GM12878 (cell line): ENCODE results near the gene DLG4. TPM values are rescaled to one million over a fixed set of nuclear protein-coding genes. Genes with fewer than 3 reads are reported as not detected.

Experiments used
- CTCF ChIP-seq, 3 experiments: IDR thresholded peaks in 2 of 3; conservative IDR thresholded peaks in 1 of 3; 2 replicates each; pipeline ENCODE4 v1.5.1; 2011; ENCODE audit warnings: low read depth in 3 of 3, low read length in 3 of 3, mild to moderate bottlenecking in 3 of 3, control low read depth in 2 of 3, moderate library complexity in 2 of 3, inconsistent platforms in 1 of 3, mixed read lengths in 1 of 3; ENCODE audit not compliant: control insufficient read depth in 2 of 3, insufficient read depth in 1 of 3; ENCODE audit errors: extremely low read depth in 1 of 3
- ETV6 ChIP-seq, 2 experiments: fragments of 450-650 bp in 1 of 2; IDR thresholded peaks in 1 of 2; conservative IDR thresholded peaks in 1 of 2; 2 replicates each; pipeline ENCODE4 v1.6.1; 2014; ENCODE audit warnings: antibody characterized with exemption in 1 of 2, borderline replicate concordance in 1 of 2, low read depth in 1 of 2, mild to moderate bottlenecking in 1 of 2, moderate library complexity in 1 of 2
- FOXM1 ChIP-seq: IDR thresholded peaks from 2 replicates; pipeline ENCODE4 v1.6.1; 2012; ENCODE audit warnings: low read depth, mild to moderate bottlenecking, inconsistent platforms, low read length, moderate library complexity
- IRF3 ChIP-seq: fragments of 450-650 bp; IDR thresholded peaks from 2 replicates; pipeline ENCODE4 v1.6.1; 2014; ENCODE audit warnings: mild to moderate bottlenecking
- IRF4 ChIP-seq: IDR thresholded peaks from 2 replicates; pipeline ENCODE4 v1.6.1; 2011; ENCODE audit warnings: low read depth, low read length
- KAT2A ChIP-seq: conservative IDR thresholded peaks from 2 replicates; pipeline ENCODE4 v1.6.1; 2011; ENCODE audit warnings: low read depth, low read length; ENCODE audit not compliant: control insufficient read depth
- KDM1A ChIP-seq: fragments of 200-600 bp; sonication (generic); IDR thresholded peaks from 2 replicates; pipeline ENCODE4 v1.6.1; 2016; ENCODE audit warnings: borderline replicate concordance
- LARP7 ChIP-seq: fragments of 450-650 bp; IDR thresholded peaks from 2 replicates; pipeline ENCODE4 v1.6.1; 2017; ENCODE audit warnings: mild to moderate bottlenecking
- MTA2 ChIP-seq: fragments of 450-650 bp; IDR thresholded peaks from 2 replicates; pipeline ENCODE4 v1.6.1; 2016; ENCODE audit warnings: low read depth, mild to moderate bottlenecking, moderate library complexity
- MYC ChIP-seq: IDR thresholded peaks from 2 replicates; pipeline ENCODE4 v1.6.1; 2011; ENCODE audit warnings: mild to moderate bottlenecking, low read length, moderate library complexity, inconsistent platforms; ENCODE audit not compliant: insufficient read depth, insufficient replicate concordance, insufficient read length, severe bottlenecking
- NBN ChIP-seq: fragments of 450-650 bp; IDR thresholded peaks from 2 replicates; pipeline ENCODE4 v1.6.1; 2016
- NFIC ChIP-seq: IDR thresholded peaks from 2 replicates; pipeline ENCODE4 v1.6.1; 2012; ENCODE audit warnings: low read depth, mild to moderate bottlenecking, inconsistent platforms, low read length, moderate library complexity
- NFYA ChIP-seq: IDR thresholded peaks from 2 replicates; pipeline ENCODE4 v1.6.1; 2011; ENCODE audit warnings: low read depth, mild to moderate bottlenecking, low read length, improper control_type of control experiment, borderline replicate concordance
- NFYB ChIP-seq: IDR thresholded peaks from 2 replicates; pipeline ENCODE4 v1.6.1; 2011; ENCODE audit warnings: low read depth, mild to moderate bottlenecking, low read length, improper control_type of control experiment, moderate library complexity; ENCODE audit not compliant: insufficient read depth
- NR2C1 ChIP-seq: fragments of 450-650 bp; IDR thresholded peaks from 2 replicates; pipeline ENCODE4 v1.6.1; 2017; ENCODE audit warnings: antibody characterized with exemption, mild to moderate bottlenecking, moderate library complexity
- PAX8 ChIP-seq: fragments of 450-650 bp; IDR thresholded peaks from 2 replicates; pipeline ENCODE4 v1.6.1; 2017; ENCODE audit warnings: mild to moderate bottlenecking, moderate library complexity
- POLR2AphosphoS5 ChIP-seq: IDR thresholded peaks from 2 replicates; pipeline ENCODE4 v1.6.1; 2011; ENCODE audit warnings: mild to moderate bottlenecking, low read length, inconsistent platforms
- RAD21 ChIP-seq: IDR thresholded peaks from 2 replicates; pipeline ENCODE4 v1.6.1; 2011; ENCODE audit warnings: mild to moderate bottlenecking, low read depth, low read length, moderate library complexity; ENCODE audit not compliant: insufficient read depth
- STAT3 ChIP-seq: IDR thresholded peaks from 2 replicates; pipeline ENCODE4 v1.6.1; 2011; ENCODE audit warnings: low read depth, low read length, improper control_type of control experiment
- YBX1 ChIP-seq: fragments of 450-650 bp; IDR thresholded peaks from 2 replicates; pipeline ENCODE4 v1.6.1; 2016; ENCODE audit warnings: antibody characterized with exemption
- ZNF207 ChIP-seq: fragments of 450-650 bp; IDR thresholded peaks from 2 replicates; pipeline ENCODE4 v1.6.1; 2014; ENCODE audit warnings: antibody characterized with exemption, mild to moderate bottlenecking, borderline replicate concordance
- ZNF384 ChIP-seq: IDR thresholded peaks from 2 replicates; pipeline ENCODE4 v1.6.1; 2012; ENCODE audit warnings: low read depth, mild to moderate bottlenecking, low read length, improper control_type of control experiment, borderline replicate concordance
- ZNF622 ChIP-seq: fragments of 450-650 bp; IDR thresholded peaks from 2 replicates; pipeline ENCODE4 v1.6.1; 2017; ENCODE audit warnings: mild to moderate bottlenecking, inconsistent platforms
- ZNF687 ChIP-seq: fragments of 450-650 bp; IDR thresholded peaks from 2 replicates; pipeline ENCODE4 v1.6.1; 2017; ENCODE audit warnings: mild to moderate bottlenecking, moderate library complexity
- polyA plus RNA-seq, 11 experiments: library from polyadenylated mRNA; depleted of rRNA in 4 of 11; unstranded in 6 of 11; stranded (reverse) in 5 of 11; fragments of >200 nt; fragmentation: Nextera tagmentation in 4 of 11; fragmentation: Illumina TruSeq in 1 of 11; extraction: Ambion mirVana in 4 of 11; extraction: Trizol in 1 of 11; gene quantifications; 1 replicate in 1 of 11; 2 replicates in 10 of 11; pipeline versions ENCODE4 v1.2.1 to v1.2.3, GENCODE V29; 2011 to 2016; ENCODE audit warnings: inconsistent platforms in 2 of 11, missing spikeins in 2 of 11, low read depth in 1 of 11
- total RNA-seq, 4 experiments: library from RNA; depleted of rRNA in 3 of 4; stranded (reverse); fragments of >200 nt in 3 of 4; fragmentation: Illumina TruSeq in 1 of 4; extraction: Trizol in 1 of 4; gene quantifications; 2 replicates each; pipeline versions ENCODE4 v1.2.1 to v1.2.3, GENCODE V29; 2013 to 2021

The DLG4 gene
- total and polyA plus RNA-seq, 10 of the 15 experiments (the other 5 are each of a cell fraction or from before 2014, with no cell fraction given) = 0.07 to 4.1 (median 1.3) TPM

GRCh38 chr17:7252176-7253043, 32.8 kb upstream of the DLG4 start, which contains the start of gene ELP5 (continued):
- TF ChIP-seq ZNF687 = 0 out of 2 replicates have a peak, but pooled peaks have one; percentile 60
- no peak for TF ChIP-seq KDM1A
- no peak for TF ChIP-seq IRF3
- no peak for TF ChIP-seq NFYB
- TF ChIP-seq NFYA = no peak
- peak; percentile 85 for TF ChIP-seq POLR2AphosphoS5
- TF ChIP-seq CTCF (IDR thresholded peaks at IDR 0.05 in 2 of 3, conservative IDR thresholded peaks at IDR 0.05 in 1 of 3; ENCODE audit: control insufficient read depth in 2 of 3, extremely low read depth in 1 of 3, insufficient read depth in 1 of 3, low read depth in 3 of 3, low read length in 3 of 3) = peak; percentile 11 to 42 (median 37); a peak in 3 of 6 replicates
- TF ChIP-seq STAT3 = no peak
- TF ChIP-seq ETV6 (conservative IDR thresholded peaks at IDR 0.05 in 1 of 2, IDR thresholded peaks at IDR 0.05 in 1 of 2; ENCODE audit: borderline replicate concordance in 1 of 2, low read depth in 1 of 2) = no peak
- peak; percentile 62; the same call in 1 of the 2 replicates for TF ChIP-seq NR2C1
- peak; percentile 42; the same call in 1 of the 2 replicates for TF ChIP-seq MTA2
- TF ChIP-seq NFIC = no peak
- TF ChIP-seq LARP7 = peak; percentile 88; the same call in 1 of the 2 replicates
- peak; percentile 28 for TF ChIP-seq MYC
- TF ChIP-seq RAD21 = no peak
- peak; percentile 99 for TF ChIP-seq NBN
- no peak for TF ChIP-seq YBX1
- TF ChIP-seq PAX8 = no peak
- no peak for TF ChIP-seq ZNF622
- TF ChIP-seq ZNF384 = no peak
- no peak for TF ChIP-seq FOXM1
- peak; percentile 92 for TF ChIP-seq ZNF207
- TF ChIP-seq IRF4 = 0 out of 2 replicates have a peak, but pooled peaks have one; percentile 3
- TF ChIP-seq KAT2A = no peak
